NOMO-1 treated with DMSO at 0.1 percent for 48 hours (cell line): ENCODE results near the gene TGFA.
A peak's percentile ranks its signal among the peaks of the same experiment; 100 is the strongest.

Experiments used
- DNase-seq: peaks from one replicate; lab custom pipeline; 2025; ENCODE audit not compliant: unreplicated experiment; lab: John Stamatoyannopoulos, UW

TGFA gene

GRCh38 chr2:70553334-70553583, 367 bp downstream of the TGFA start:
- DNase-seq, result no peak

GRCh38 chr2:70552501-70553333, 909 bp downstream of the TGFA start:
- DNase-seq, result peak; percentile 27

GRCh38 chr2:70551167-70551566, 2.5 kb downstream of the TGFA start:
- no peak for DNase-seq

GRCh38 chr2:70549962-70550361, 3.7 kb downstream of the TGFA start:
- DNase-seq, result no peak

GRCh38 chr2:70549064-70549710, 4.4 kb downstream of the TGFA start:
- no peak for DNase-seq

- no peak for DNase-seq
These were observed 5.4 kb downstream of the TGFA start for GRCh38 chr2:70548233-70548632.

GRCh38 chr2:70546885-70547284, 6.7 kb downstream of the TGFA start:
- DNase-seq, result no peak

- DNase-seq, result no peak
These were observed 7.2 kb downstream of the TGFA start for GRCh38 chr2:70546376-70546775.

- no peak for DNase-seq
These were observed 12.1 kb downstream of the TGFA start for GRCh38 chr2:70541481-70542020.

- no peak for DNase-seq
These were observed 15.8 kb downstream of the TGFA start for GRCh38 chr2:70537840-70538239.

- no peak for DNase-seq
These were observed 17.0 kb downstream of the TGFA start for GRCh38 chr2:70536517-70537055.

GRCh38 chr2:70535573-70535972, 18.1 kb downstream of the TGFA start:
- DNase-seq, result no peak

- no peak for DNase-seq
These were observed 19.3 kb downstream of the TGFA start for GRCh38 chr2:70534183-70534836.

- DNase-seq, result no peak
These were observed 21.2 kb downstream of the TGFA start for GRCh38 chr2:70532244-70532935.

- peak; percentile 68 for DNase-seq
These were observed 22.1 kb downstream of the TGFA start for GRCh38 chr2:70531419-70532086.

GRCh38 chr2:70529610-70530009, 24.0 kb downstream of the TGFA start:
- DNase-seq, result no peak

- no peak for DNase-seq
These were observed 24.7 kb downstream of the TGFA start for GRCh38 chr2:70528929-70529328.

- no peak for DNase-seq
These were observed 25.4 kb downstream of the TGFA start for GRCh38 chr2:70528276-70528675.

- DNase-seq, result no peak
These were observed 26.1 kb downstream of the TGFA start for GRCh38 chr2:70527447-70528080.

GRCh38 chr2:70526126-70526525, 27.5 kb downstream of the TGFA start:
- no peak for DNase-seq
